HepG2 (cell line): ENCODE measurements around the gene RPS25. TPM values are rescaled to one million over a fixed set of nuclear protein-coding genes. Genes with fewer than 3 reads are reported as not detected.

ENCODE experiments used
- CCDC6 ChIP-seq: sonication (generic); formaldehyde crosslinking; IDR thresholded peaks from 2 replicates; pipeline ENCODE4 v1.8.1; 2022; ENCODE audit warnings: mild to moderate bottlenecking, missing genetic modification reagents, moderate library complexity
- EHMT2 ChIP-seq: fragments of 200-600 bp; sonication (generic); IDR thresholded peaks from 2 replicates; pipeline ENCODE4 v1.7.0; 2017; ENCODE audit warnings: antibody characterized with exemption, low read depth, low read length, borderline replicate concordance
- FOXJ3 ChIP-seq: sonication (generic); formaldehyde crosslinking; IDR thresholded peaks from 2 replicates; pipeline ENCODE4 v1.4.0; 2020; ENCODE audit warnings: missing genetic modification reagents, mild to moderate bottlenecking, borderline replicate concordance
- MED1 ChIP-seq: sonication (generic); formaldehyde crosslinking; IDR thresholded peaks from 2 replicates; pipeline ENCODE4 v1.4.0; 2020; ENCODE audit warnings: missing genetic modification reagents
- RXRB ChIP-seq: IDR thresholded peaks from 2 replicates; pipeline ENCODE4 v1.6.1; 2016; ENCODE audit warnings: borderline replicate concordance, missing genetic modification reagents, missing compliant biosample characterization
- SRSF1 ChIP-seq: fragments of 200-400 bp; formaldehyde crosslinking; optimal IDR thresholded peaks from 2 replicates; pipeline ENCODE3; 2017; ENCODE audit warnings: mild to moderate bottlenecking, low read depth, low read length, moderate library complexity
- SSRP1 ChIP-seq: IDR thresholded peaks from 2 replicates; pipeline ENCODE4 v1.6.1; 2016; ENCODE audit warnings: control low read depth
- STAG1 ChIP-seq: sonication (generic); formaldehyde crosslinking; IDR thresholded peaks from 2 replicates; pipeline ENCODE4 v1.4.0; 2020; ENCODE audit warnings: missing genetic modification reagents
- SYNCRIP ChIP-seq: fragments of 200-400 bp; formaldehyde crosslinking; IDR thresholded peaks from 2 replicates; pipeline ENCODE4 v1.6.1; 2018; ENCODE audit warnings: mild to moderate bottlenecking, low read depth, low read length; ENCODE audit not compliant: insufficient read depth
- ZBTB7B ChIP-seq: sonication (generic); formaldehyde crosslinking; IDR thresholded peaks from 2 replicates; pipeline ENCODE4 v1.4.0; 2020; ENCODE audit warnings: missing genetic modification reagents
- ZNF317 ChIP-seq: sonication (generic); formaldehyde crosslinking; IDR thresholded peaks from 2 replicates; pipeline ENCODE4 v1.5.0; 2020; ENCODE audit warnings: mild to moderate bottlenecking, missing genetic modification reagents
- ZNF510 ChIP-seq: sonication (generic); formaldehyde crosslinking; IDR thresholded peaks from 2 replicates; pipeline ENCODE4 v1.4.0; 2020; ENCODE audit warnings: low read depth, mild to moderate bottlenecking, missing genetic modification reagents
- ZNF724P ChIP-seq: sonication (generic); formaldehyde crosslinking; IDR thresholded peaks from 2 replicates; pipeline ENCODE4 v1.8.0; 2022; ENCODE audit warnings: missing genetic modification reagents, borderline replicate concordance
- ZNF746 ChIP-seq: sonication (generic); formaldehyde crosslinking; IDR thresholded peaks from 2 replicates; pipeline ENCODE4 v1.8.0; 2022; ENCODE audit warnings: mild to moderate bottlenecking, missing genetic modification reagents
- ZNF749 ChIP-seq: sonication (generic); formaldehyde crosslinking; IDR thresholded peaks from 2 replicates; pipeline ENCODE4 v1.8.0; 2022; ENCODE audit warnings: mild to moderate bottlenecking, missing genetic modification reagents, moderate library complexity, borderline replicate concordance
- ZNF883 ChIP-seq: sonication (generic); formaldehyde crosslinking; IDR thresholded peaks from 2 replicates; pipeline ENCODE4 v1.5.1; 2020; ENCODE audit warnings: mild to moderate bottlenecking, missing genetic modification reagents; ENCODE audit errors: not compliant biosample characterization
- polyA plus RNA-seq, 8 experiments: library from polyadenylated mRNA; depleted of rRNA in 3 of 8; stranded (reverse) in 7 of 8; unstranded in 1 of 8; fragments of >200 nt; fragmentation: Illumina TruSeq in 4 of 8; extraction: Trizol in 4 of 8; gene quantifications; 2 replicates each; pipeline versions ENCODE4 v1.2.1 to v1.2.3, GENCODE V29; 2011 to 2016; ENCODE audit warnings: low read depth in 4 of 8, missing spikeins in 1 of 8, mixed read lengths in 1 of 8; ENCODE audit not compliant: insufficient read depth in 1 of 8
- total RNA-seq, 5 experiments: library from RNA; depleted of rRNA; stranded (reverse); fragments of >200 nt; fragmentation: Illumina TruSeq; extraction: Trizol; gene quantifications; 2 replicates each; pipeline ENCODE4 v1.2.3, GENCODE V29; 2016; ENCODE audit warnings: low read depth in 1 of 5
- TF ChIP-seq, protein P1 (sequence below): sonication (generic); formaldehyde crosslinking; IDR thresholded peaks from 2 replicates; pipeline ENCODE4 v1.5.0; 2020; ENCODE audit warnings: mild to moderate bottlenecking, missing genetic modification reagents, borderline replicate concordance
- TF ChIP-seq, protein P2 (sequence below): sonication (generic); formaldehyde crosslinking; IDR thresholded peaks from 2 replicates; pipeline ENCODE4 v1.5.0; 2020; ENCODE audit warnings: mild to moderate bottlenecking, missing genetic modification reagents, borderline replicate concordance
- TF ChIP-seq, protein P3 (sequence below): sonication (generic); formaldehyde crosslinking; IDR thresholded peaks from 2 replicates; pipeline ENCODE4 v1.4.0; 2020; ENCODE audit warnings: missing genetic modification reagents
- TF ChIP-seq, protein P4 (sequence below): sonication (generic); formaldehyde crosslinking; IDR thresholded peaks from 2 replicates; pipeline ENCODE4 v1.5.0; 2020; ENCODE audit warnings: missing genetic modification reagents

RPS25 gene
- total and polyA plus RNA-seq, 2 of the 13 experiments (the other 11 are each of a cell fraction or from before 2014, with no cell fraction given), result 839 to 1,415 TPM

DNA sequence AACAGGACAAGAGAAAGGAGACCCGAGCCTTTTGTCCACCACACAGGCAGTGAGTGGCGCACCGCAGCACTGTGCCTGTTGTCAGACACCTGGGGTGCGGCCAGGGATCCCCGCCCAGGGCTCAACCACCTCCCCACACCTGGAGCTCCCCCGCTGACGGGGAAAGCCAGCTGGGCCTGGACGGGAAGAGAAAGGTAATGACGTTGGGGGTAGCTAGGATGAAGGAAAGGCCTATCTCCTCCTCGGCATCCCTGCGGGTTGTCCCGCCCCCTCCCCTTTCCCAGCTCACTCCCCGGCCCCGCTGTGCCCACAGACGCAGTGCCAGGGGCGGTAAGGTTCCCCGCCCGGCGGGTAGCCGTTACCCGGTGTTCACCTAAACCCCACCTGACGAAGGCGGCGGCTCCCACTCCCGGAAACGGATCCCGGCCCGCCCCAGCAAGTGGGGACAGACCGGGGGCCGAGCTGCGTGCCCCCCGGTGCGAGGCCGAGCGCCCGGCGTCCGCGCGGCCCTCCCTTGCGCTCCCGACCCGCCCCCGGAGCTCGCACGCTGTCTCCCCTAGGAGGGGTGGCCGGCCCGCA lies 38.4 kb upstream of the RPS25 start (continued):
- TF ChIP-seq SSRP1 (CRISPR knock-in tag) (no peak), STAG1 (no peak), ZNF317 (CRISPR knock-in tag) (0 out of 2 replicates have a peak, but pooled peaks have one; percentile 28), ZNF724P (CRISPR knock-in tag) (no peak), EHMT2 (no peak), RXRB (CRISPR knock-in tag) (no peak), ZNF749 (no peak), FOXJ3 (CRISPR knock-in tag) (no peak), SYNCRIP (no peak), ZNF746 (CRISPR knock-in tag) (no peak), ZNF510 (CRISPR knock-in tag) (no peak), ZNF883 (CRISPR knock-in tag) (peak; percentile 24), SRSF1 (no peak), ZBTB7B (CRISPR knock-in tag) (no peak), MED1 (CRISPR knock-in tag) (no peak), CCDC6 (CRISPR knock-in tag) (no peak)
- TF ChIP-seq, protein P1, sequence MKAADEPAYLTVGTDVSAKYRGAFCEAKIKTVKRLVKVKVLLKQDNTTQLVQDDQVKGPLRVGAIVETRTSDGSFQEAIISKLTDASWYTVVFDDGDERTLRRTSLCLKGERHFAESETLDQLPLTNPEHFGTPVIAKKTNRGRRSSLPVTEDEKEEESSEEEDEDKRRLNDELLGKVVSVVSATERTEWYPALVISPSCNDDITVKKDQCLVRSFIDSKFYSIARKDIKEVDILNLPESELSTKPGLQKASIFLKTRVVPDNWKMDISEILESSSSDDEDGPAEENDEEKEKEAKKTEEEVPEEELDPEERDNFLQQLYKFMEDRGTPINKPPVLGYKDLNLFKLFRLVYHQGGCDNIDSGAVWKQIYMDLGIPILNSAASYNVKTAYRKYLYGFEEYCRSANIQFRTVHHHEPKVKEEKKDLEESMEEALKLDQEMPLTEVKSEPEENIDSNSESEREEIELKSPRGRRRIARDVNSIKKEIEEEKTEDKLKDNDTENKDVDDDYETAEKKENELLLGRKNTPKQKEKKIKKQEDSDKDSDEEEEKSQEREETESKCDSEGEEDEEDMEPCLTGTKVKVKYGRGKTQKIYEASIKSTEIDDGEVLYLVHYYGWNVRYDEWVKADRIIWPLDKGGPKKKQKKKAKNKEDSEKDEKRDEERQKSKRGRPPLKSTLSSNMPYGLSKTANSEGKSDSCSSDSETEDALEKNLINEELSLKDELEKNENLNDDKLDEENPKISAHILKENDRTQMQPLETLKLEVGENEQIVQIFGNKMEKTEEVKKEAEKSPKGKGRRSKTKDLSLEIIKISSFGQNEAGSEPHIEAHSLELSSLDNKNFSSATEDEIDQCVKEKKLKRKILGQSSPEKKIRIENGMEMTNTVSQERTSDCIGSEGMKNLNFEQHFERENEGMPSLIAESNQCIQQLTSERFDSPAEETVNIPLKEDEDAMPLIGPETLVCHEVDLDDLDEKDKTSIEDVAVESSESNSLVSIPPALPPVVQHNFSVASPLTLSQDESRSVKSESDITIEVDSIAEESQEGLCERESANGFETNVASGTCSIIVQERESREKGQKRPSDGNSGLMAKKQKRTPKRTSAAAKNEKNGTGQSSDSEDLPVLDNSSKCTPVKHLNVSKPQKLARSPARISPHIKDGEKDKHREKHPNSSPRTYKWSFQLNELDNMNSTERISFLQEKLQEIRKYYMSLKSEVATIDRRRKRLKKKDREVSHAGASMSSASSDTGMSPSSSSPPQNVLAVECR, result peak; percentile 6; the same call in 1 of the 2 replicates
- TF ChIP-seq, protein P2, sequence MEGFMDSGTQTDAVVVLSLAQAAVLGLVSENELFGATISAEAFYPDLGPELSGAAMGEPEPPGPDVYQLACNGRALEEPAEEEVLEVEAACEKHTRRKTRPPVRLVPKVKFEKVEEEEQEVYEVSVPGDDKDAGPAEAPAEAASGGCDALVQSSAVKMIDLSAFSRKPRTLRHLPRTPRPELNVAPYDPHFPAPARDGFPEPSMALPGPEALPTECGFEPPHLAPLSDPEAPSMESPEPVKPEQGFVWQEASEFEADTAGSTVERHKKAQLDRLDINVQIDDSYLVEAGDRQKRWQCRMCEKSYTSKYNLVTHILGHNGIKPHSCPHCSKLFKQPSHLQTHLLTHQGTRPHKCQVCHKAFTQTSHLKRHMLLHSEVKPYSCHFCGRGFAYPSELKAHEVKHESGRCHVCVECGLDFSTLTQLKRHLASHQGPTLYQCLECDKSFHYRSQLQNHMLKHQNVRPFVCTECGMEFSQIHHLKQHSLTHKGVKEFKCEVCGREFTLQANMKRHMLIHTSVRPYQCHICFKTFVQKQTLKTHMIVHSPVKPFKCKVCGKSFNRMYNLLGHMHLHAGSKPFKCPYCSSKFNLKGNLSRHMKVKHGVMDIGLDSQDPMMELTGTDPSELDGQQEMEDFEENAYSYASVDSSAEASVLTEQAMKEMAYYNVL (CRISPR knock-in tag), result no peak; the same call in 1 of the 2 replicates
- TF ChIP-seq, protein P3, sequence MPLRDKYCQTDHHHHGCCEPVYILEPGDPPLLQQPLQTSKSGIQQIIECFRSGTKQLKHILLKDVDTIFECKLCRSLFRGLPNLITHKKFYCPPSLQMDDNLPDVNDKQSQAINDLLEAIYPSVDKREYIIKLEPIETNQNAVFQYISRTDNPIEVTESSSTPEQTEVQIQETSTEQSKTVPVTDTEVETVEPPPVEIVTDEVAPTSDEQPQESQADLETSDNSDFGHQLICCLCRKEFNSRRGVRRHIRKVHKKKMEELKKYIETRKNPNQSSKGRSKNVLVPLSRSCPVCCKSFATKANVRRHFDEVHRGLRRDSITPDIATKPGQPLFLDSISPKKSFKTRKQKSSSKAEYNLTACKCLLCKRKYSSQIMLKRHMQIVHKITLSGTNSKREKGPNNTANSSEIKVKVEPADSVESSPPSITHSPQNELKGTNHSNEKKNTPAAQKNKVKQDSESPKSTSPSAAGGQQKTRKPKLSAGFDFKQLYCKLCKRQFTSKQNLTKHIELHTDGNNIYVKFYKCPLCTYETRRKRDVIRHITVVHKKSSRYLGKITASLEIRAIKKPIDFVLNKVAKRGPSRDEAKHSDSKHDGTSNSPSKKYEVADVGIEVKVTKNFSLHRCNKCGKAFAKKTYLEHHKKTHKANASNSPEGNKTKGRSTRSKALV (CRISPR knock-in tag), result 0 out of 2 replicates have a peak, but pooled peaks have one; percentile 6
- TF ChIP-seq, protein P4, sequence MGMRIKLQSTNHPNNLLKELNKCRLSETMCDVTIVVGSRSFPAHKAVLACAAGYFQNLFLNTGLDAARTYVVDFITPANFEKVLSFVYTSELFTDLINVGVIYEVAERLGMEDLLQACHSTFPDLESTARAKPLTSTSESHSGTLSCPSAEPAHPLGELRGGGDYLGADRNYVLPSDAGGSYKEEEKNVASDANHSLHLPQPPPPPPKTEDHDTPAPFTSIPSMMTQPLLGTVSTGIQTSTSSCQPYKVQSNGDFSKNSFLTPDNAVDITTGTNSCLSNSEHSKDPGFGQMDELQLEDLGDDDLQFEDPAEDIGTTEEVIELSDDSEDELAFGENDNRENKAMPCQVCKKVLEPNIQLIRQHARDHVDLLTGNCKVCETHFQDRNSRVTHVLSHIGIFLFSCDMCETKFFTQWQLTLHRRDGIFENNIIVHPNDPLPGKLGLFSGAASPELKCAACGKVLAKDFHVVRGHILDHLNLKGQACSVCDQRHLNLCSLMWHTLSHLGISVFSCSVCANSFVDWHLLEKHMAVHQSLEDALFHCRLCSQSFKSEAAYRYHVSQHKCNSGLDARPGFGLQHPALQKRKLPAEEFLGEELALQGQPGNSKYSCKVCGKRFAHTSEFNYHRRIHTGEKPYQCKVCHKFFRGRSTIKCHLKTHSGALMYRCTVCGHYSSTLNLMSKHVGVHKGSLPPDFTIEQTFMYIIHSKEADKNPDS (CRISPR knock-in tag), result no peak
